IPS-18a (cell line): ENCODE data around the gene TNFRSF12A.

Experiments
- H3K27ac ChIP-seq: one replicate; pipeline ENCODE4 v1.5.1; 2013; ENCODE audit warnings: low read length
- H3K27me3 ChIP-seq: one replicate; pipeline ENCODE4 v1.6.1; 2013; ENCODE audit warnings: mild to moderate bottlenecking, low read length; ENCODE audit not compliant: control insufficient read depth, insufficient read depth
- H3K36me3 ChIP-seq: one replicate; pipeline ENCODE4 v1.6.1; 2013; ENCODE audit warnings: low read depth, low read length; ENCODE audit not compliant: control insufficient read depth
- H3K4me1 ChIP-seq: one replicate; pipeline ENCODE4 v1.6.1; 2013; ENCODE audit warnings: low read depth, low read length; ENCODE audit not compliant: control insufficient read depth
- H3K4me3 ChIP-seq: one replicate; pipeline ENCODE4 v1.5.1; 2013; ENCODE audit warnings: low read length
- H3K9ac ChIP-seq: one replicate; pipeline ENCODE4 v1.6.1; 2013; ENCODE audit warnings: mild to moderate bottlenecking, low read length, moderate library complexity
- H3K9me3 ChIP-seq: one replicate; pipeline ENCODE4 v1.6.1; 2013; ENCODE audit warnings: low read depth, low read length; ENCODE audit not compliant: control insufficient read depth

The TNFRSF12A gene

DNA sequence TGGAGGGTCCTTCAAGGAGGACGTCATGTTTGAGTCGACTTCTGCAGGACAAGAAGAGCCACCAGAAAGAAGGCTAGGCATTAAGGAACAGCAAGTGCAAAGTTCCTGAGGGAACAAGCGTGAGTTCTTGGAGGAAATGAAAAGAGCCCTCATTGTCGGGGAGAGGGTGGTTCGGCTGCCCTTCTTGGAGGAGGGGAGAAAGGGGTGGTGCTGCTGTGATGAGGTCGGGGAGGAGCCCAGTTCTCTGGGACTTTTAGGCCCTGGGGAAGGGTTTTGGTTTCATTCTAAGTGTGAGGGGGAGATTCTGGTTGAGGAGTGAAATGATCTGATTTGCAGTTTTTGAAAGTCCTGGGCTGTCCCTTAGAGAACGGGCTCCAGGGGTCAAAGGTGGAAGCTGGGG is 12.5 kb downstream of the TNFRSF12A start:
- H3K9ac ChIP-seq, result no peak overlapping the region
- no peaks in the 10 kb centered on the region for H3K9me3 ChIP-seq
- H3K4me1 ChIP-seq, result peaks cover 3% of the 10 kb centered on the region
- H3K4me3 ChIP-seq, result no peak overlapping the region
- H3K27ac ChIP-seq, result no peak overlapping the region
- peaks cover 29% of the 10 kb centered on the region for H3K27me3 ChIP-seq
- no peaks in the 10 kb centered on the region for H3K36me3 ChIP-seq

DNA sequence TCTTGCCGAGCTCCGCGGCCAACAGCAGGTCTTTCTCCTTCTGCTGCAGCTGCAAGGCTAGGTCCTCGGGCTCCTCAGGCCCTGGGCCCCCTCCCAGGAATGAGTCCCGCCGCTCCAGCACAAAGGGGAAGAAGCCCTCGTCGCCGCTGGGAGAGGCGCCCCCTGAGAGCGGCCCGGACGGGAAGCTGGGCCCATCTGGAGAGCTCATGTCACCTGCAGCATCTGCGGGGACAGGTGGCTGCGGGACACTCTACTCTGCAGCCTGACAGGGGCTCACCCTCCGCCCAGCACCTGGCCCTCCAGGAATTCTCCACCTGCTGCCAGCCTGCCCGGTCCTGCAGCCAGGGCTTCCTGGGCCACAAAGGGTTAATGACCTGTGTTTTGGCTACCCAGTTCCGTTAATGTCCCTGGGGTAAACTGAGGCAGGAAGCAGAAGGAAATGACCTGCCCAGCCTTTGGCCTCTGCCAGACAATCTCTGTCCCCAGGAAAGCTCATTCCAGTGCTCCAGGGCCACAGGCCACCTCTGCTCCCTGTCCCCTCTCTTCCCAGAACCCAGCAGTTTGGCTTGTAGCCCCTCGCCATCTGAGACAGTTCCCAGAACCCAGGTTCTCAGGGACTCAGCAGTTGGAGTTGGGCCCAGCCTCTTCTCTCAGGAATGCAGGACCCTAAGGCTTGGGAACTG is 15.3 kb downstream of the TNFRSF12A start:
- Histone ChIP-seq H3K4me3 (peak overlapping the region; percentile 61), H3K4me1 (no peaks in the 10 kb centered on the region), H3K27me3 (peaks cover 38% of the 10 kb centered on the region), H3K9ac (no peak overlapping the region), H3K36me3 (no peaks in the 10 kb centered on the region), H3K27ac (no peak overlapping the region), H3K9me3 (no peaks in the 10 kb centered on the region)

DNA sequence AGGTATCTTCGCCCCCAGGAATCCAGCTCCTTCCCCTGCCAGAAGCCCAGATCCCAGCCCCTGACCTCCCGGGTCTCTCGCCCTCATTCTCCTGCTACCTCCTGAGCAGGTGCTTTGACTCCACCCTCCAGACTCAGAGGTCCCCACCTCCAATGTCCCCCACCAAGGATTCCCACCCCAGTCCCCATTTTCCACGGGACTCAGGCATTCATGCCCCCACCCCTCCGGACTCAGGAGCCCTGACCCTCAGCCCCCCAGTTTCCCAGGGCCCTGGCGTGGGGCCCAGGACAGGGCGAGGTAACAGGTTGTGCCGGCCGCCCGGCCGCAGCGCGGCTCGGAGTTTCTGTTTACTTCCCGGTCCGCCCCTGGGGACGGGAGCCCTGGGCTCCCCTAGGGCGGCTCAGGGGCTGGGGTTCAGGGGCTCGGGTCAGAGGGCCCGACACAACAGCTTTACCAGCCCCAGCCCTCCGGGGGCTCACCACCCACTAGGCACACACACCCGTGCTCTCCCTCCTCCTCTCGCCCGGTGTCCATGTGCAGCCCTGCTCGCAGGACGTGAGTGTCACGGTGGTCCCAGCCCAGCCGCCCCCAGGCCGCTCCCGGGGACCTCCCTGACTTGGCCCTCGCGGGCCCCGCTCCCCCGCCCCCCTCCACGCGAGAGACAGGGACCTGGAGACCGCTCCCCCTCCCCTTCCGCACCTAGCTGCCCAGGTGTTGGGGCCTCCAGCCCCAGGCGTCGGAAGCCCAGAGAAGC is 16.0 kb downstream of the TNFRSF12A start:
- Histone ChIP-seq H3K9me3 (no peaks in the 10 kb centered on the region), H3K4me3 (peak overlapping the region; percentile 61), H3K4me1 (no peaks in the 10 kb centered on the region), H3K9ac (no peak overlapping the region), H3K36me3 (no peaks in the 10 kb centered on the region), H3K27ac (no peak overlapping the region), H3K27me3 (peaks cover 38% of the 10 kb centered on the region)

DNA sequence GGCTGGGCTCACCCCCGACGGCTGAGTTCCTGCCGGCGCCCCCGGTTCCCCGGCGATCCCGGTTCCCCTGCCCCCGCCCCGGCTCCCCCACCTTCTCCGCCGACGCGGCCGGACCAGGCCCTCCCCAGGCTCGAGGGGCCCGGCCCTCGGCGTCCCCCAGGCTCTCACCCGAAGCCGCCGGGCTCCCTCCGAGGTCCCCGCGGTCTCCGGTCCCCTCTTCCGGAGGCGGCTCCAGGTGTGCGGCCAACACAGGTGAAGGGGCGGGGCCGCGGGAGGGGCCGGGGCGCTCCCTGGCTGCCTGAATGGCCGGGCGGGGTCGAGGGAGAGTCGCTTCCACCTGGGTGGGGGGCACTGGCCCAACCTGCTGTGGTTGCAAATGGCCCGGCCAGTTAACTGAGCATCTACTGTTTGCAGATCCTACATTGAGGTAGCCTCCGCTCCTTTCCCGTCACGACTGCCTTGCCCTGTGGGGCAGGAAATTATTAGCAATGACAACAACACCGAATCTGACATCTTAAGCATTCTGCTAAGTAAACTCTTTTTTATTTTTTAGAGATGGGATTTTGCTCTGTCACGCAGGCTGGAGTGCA is 16.7 kb downstream of the TNFRSF12A start, which contains the start of gene BICDL2:
Gene BICDL2, minus strand, starts transcription at position 219 of the 590 bp plus-strand sequence. CDS start 1,448 bp downstream, outside the sequence.
- H3K9me3 ChIP-seq, result no peaks in the 10 kb centered on the region
- H3K4me1 ChIP-seq, result no peaks in the 10 kb centered on the region
- peak within 1 kb of the TSS; percentile 61 for H3K4me3 ChIP-seq
- peaks cover 38% of the 10 kb centered on the region for H3K27me3 ChIP-seq
- H3K9ac ChIP-seq, result no peak within 1 kb of the TSS
- H3K36me3 ChIP-seq, result no peaks in the 10 kb centered on the region
- no peak within 1 kb of the TSS for H3K27ac ChIP-seq

DNA sequence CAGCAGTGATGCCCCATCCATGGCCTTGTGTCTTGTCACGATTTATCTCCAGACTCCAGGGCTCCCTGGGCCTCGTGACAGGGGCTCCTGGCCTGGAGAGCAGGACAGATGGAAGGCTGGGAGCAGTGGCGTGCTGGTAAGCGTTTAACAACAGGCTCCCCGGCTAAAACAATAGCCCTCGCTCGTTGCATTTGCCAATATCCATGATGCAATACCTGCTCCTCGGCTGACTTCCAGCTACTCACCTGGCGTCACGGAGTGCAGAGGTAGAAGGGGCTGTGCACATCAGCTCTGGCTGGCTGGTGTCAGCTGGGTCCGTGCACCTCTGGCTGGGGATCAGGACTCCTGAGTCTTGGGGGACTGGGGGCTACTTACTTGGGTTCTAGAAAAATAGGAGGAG is 18.1 kb downstream of the TNFRSF12A start:
- Histone ChIP-seq H3K36me3 (no peaks in the 10 kb centered on the region), H3K27me3 (peaks cover 38% of the 10 kb centered on the region), H3K4me1 (no peaks in the 10 kb centered on the region), H3K27ac (no peak overlapping the region), H3K4me3 (no peak overlapping the region), H3K9me3 (no peaks in the 10 kb centered on the region), H3K9ac (no peak overlapping the region)

DNA sequence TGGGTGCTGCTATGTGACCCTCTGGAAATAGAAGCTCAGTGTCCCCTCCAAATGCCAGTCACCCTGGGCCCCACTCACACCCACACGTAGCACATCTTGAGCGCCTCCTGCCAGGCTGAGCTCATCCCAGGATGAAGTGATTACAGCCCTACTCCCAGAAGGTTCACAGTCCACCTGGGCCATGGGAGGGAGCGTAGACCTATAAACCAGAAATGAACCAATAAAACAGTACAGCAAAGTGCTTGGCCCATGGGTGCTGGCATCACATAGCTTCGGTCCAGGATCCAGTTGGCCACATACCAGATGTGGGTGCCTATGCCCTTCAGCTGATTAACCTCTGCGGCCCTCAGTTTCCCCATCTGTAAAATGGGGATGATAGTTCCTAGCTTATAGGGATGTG is 18.7 kb downstream of the TNFRSF12A start:
- H3K9me3 ChIP-seq, result no peaks in the 10 kb centered on the region
- H3K27me3 ChIP-seq, result peaks cover 38% of the 10 kb centered on the region
- no peak overlapping the region for H3K4me3 ChIP-seq
- H3K36me3 ChIP-seq, result no peaks in the 10 kb centered on the region
- no peak overlapping the region for H3K9ac ChIP-seq
- H3K4me1 ChIP-seq, result no peaks in the 10 kb centered on the region
- H3K27ac ChIP-seq, result no peak overlapping the region

DNA sequence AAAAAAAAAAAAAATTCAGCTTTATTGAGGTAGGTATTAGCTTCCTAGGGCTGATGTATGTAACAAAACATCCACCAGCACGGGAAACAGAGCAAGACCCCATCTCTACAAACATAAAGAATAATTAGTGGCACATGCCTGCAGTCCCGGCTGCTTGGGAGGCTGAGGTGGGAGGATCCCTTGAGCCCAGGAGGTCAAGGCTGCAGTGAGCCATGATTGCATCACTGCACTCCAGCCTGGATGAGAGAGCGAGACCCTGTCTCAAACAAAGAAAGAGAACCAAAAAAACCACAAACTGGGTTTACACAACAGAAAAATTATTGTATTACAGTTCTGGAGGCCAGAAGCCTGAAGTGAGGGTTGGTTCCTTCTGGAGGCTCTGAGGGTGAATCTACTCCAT is 22.2 kb downstream of the TNFRSF12A start:
- Histone ChIP-seq H3K4me3 (no peak overlapping the region), H3K4me1 (no peaks in the 10 kb centered on the region), H3K36me3 (no peaks in the 10 kb centered on the region), H3K27me3 (peaks cover 35% of the 10 kb centered on the region), H3K9me3 (no peaks in the 10 kb centered on the region), H3K27ac (no peak overlapping the region), H3K9ac (no peak overlapping the region)

DNA sequence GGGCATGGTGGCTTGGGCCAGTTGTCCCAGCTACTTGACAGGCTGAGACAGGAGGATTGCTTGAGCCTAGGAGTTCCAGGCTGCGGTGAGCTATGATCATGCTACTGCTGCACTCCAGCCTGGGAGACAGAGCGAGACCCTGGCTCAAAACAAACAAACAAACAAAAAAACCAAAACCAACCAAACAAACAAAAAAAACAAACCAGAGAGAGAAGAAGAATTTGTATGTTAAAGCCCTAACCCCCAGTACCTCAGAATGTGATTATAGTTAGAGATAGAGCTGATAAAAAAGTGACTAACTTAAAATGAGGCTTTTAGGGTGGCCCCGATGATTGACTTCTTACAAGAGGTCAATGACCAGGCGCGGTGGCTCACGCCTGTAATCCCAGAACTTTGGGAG is 24.5 kb downstream of the TNFRSF12A start:
- no peak overlapping the region for H3K27ac ChIP-seq
- peaks cover 39% of the 10 kb centered on the region for H3K27me3 ChIP-seq
- H3K4me1 ChIP-seq, result no peaks in the 10 kb centered on the region
- no peaks in the 10 kb centered on the region for H3K36me3 ChIP-seq
- no peak overlapping the region for H3K9ac ChIP-seq
- H3K9me3 ChIP-seq, result no peaks in the 10 kb centered on the region
- peak overlapping the region; percentile 70 for H3K4me3 ChIP-seq

DNA sequence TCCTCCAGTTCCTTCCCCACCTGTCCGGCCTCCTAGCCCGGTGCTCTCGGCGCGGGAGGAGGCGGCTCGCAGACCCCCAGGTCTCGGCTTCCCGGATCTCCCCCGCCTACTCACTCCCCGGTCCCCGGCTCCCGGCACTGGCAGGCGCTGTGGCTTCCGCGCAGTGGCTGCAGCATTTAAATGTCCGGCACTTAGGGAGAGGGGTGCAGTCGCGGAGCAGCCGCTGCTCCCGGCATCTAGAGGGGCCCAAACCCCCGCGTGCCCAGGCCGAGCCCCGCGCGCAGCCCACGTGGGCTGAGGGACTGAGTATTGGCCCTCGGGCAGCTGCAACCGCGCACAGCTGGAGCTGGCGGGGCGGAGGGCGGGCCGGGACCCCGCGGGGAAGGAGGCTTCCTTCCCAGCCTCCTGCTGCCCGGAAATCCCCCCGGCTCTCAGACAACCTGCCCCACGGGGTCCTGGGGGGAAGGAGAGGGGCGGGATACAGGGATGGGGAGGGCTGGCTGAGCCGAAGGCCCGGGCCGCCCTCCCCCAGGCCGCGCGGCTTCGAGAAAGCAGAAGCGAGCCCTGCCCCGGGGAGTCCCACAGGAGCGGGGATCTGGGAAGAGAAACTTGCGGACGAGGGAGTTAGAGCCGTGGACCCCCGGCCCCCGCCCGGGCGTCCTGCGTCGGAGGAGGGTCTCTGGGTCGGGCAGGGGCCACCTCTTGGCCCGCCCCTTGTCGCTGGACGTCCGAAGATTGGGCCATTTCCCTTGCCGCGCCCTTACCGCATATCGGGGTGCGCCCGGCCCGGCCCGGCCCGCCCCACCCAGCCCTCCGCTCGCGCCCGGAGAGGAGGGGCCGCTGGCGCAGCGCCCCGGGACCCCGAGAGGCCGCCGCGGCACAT is 25.8 kb downstream of the TNFRSF12A start, which contains the start of gene MMP25:
Gene MMP25, plus strand, starts transcription at position 804 of the 883 bp plus-strand sequence. CDS start 357 bp downstream, outside the sequence.
- Histone ChIP-seq H3K27ac (no peak within 1 kb of the TSS), H3K36me3 (no peaks in the 10 kb centered on the region), H3K9ac (peak within 1 kb of the TSS; percentile 42), H3K9me3 (no peaks in the 10 kb centered on the region), H3K4me1 (no peaks in the 10 kb centered on the region), H3K4me3 (peak within 1 kb of the TSS; percentile 70), H3K27me3 (peaks cover 39% of the 10 kb centered on the region)

DNA sequence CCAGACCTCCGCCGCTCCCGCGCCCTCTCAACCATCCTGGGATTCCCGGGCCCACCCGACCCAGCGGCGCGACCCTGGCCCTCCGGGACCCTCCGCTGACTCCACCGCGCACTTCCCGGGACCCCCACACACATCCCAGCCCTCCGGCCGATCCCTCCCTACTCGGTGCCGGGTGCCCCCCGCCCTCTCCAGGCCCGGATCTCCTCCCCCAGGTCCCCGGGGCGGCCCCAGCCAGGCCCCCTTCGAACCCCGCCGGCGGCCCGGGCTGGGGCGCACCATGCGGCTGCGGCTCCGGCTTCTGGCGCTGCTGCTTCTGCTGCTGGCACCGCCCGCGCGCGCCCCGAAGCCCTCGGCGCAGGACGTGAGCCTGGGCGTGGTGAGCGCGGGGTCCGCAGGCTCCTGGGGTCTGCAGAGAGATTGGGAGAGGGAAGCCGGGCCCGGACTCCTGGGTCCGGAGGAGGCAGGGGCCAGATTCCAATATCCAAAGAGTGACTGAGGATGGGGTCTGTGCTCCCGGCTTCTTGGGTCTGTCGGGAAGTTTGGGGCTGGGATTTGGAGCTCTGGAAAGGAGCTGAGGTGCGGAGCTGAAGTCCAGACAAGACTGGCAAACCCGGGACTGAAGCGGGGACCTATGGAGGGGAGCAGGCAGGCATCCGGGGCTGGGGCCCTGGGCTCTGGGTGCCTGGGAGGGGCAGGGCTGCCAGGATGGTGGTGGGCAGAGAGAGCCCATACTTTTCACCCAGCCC is 26.6 kb downstream of the TNFRSF12A start:
- Histone ChIP-seq H3K27ac (no peak overlapping the region), H3K9ac (peak overlapping the region; percentile 42), H3K9me3 (no peaks in the 10 kb centered on the region), H3K27me3 (peaks cover 39% of the 10 kb centered on the region), H3K4me3 (peak overlapping the region; percentile 70), H3K36me3 (no peaks in the 10 kb centered on the region), H3K4me1 (no peaks in the 10 kb centered on the region)
